ENCODE measurements around the gene TRIO. TPM values are rescaled to one million over a fixed set of nuclear protein-coding genes. Genes with fewer than 3 reads are reported as not detected.

Gene TRIO
- total RNA-seq, 4 donors from 2014 or later, result 21.2 to 105 (median 47.6) TPM

- Histone ChIP-seq H3K4me1 (peaks cover 0 to 60% (median 23%) of the 10 kb centered on the region in 3 donors), H3K27ac (no peak overlapping the region), H3K9me3 (no peaks in the 10 kb centered on the region), H3K27me3 (no peaks in the 10 kb centered on the region), H3K36me3 (no peaks in the 10 kb centered on the region), H3K4me3 (no peak overlapping the region)
- WGBS, 2 donors, result 86 to 89% methylated on average over 1 of the region's 1 CpG
- TF ChIP-seq POLR2A (IDR thresholded peaks at IDR 0.05) (no peak), CTCF (IDR thresholded peaks at IDR 0.05) (no peak)
- intact Hi-C loops (cut with DNase I), result no loop called here
- DNase-seq, result no peak
Observed at GRCh38 chr5:14175381-14175780, 32.2 kb downstream of the TRIO start.

DNA sequence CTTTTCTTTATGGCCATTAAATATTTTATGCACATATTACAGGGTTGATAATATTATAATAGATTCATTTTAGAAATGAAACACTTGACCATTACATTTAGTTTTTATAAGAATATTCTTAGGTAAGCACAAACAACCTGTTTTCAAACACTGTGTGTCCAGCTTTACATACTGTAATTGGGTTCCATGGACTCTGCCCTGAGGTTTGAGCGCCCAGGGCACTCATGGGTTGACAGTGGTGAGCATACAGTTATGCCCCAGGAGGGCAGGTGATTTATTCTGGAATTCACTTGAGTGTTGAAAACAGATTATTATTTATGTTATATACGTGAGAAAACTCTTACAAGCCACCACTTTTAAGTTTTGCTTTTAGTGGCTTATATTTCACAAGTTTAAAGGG, 33.7 kb downstream of the TRIO start:
- no peaks in the 10 kb centered on the region for H3K9me3 ChIP-seq
- H3K4me1 ChIP-seq, result peaks cover 0 to 54% (median 20%) of the 10 kb centered on the region in 3 donors
- WGBS, 2 donors, result 76 to 87% methylated on average over 2 of the region's 2 CpGs
- H3K36me3 ChIP-seq, result no peaks in the 10 kb centered on the region
- H3K27ac ChIP-seq, result no peak overlapping the region
- H3K27me3 ChIP-seq, result no peaks in the 10 kb centered on the region
- TF ChIP-seq CTCF (IDR thresholded peaks at IDR 0.05), result no peak
- no peak for TF ChIP-seq POLR2A (IDR thresholded peaks at IDR 0.05)
- intact Hi-C loops (cut with DNase I), result no loop called here
- DNase-seq, result no peak
- H3K4me3 ChIP-seq, result no peak overlapping the region

- intact Hi-C loops (cut with DNase I), result no loop called here
- Histone ChIP-seq H3K27me3 (no peaks in the 10 kb centered on the region), H3K4me3 (no peak overlapping the region), H3K9me3 (no peaks in the 10 kb centered on the region), H3K4me1 (peaks cover 0 to 54% (median 17%) of the 10 kb centered on the region in 3 donors), H3K27ac (no peak overlapping the region), H3K36me3 (no peaks in the 10 kb centered on the region)
- DNase-seq, result no peak
- 66 to 69% methylated on average over 2 to 3 of the region's 3 CpGs for WGBS, 2 donors
- TF ChIP-seq POLR2A (IDR thresholded peaks at IDR 0.05), result no peak
- TF ChIP-seq CTCF (IDR thresholded peaks at IDR 0.05), result no peak
Observed at GRCh38 chr5:14177634-14178033, 34.5 kb downstream of the TRIO start.

DNA sequence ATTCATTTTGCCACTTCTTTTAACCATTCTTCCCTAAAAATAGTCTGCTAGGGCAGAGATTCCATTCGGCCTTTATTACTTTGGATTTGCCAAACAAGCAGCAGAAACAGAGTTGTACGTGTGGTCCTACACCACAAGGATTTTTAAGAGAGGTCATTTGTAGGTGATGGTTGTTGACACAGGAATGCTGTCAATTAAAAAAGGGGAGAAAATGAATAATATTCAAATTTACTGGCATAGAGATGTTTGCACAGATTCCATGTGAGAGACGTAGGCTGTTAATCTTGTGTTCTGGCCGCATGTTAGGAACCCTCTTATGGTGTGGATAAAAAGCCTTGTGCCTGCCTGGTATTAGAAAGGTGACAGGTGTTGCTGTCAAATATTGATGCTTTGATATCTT, 34.9 kb downstream of the TRIO start:
- Histone ChIP-seq H3K27ac (peak overlapping the region in 2 of 4 donors; percentile 11 to 36), H3K4me1 (peaks cover 0 to 54% (median 20%) of the 10 kb centered on the region in 3 donors), H3K27me3 (no peaks in the 10 kb centered on the region), H3K36me3 (no peaks in the 10 kb centered on the region), H3K4me3 (no peak overlapping the region), H3K9me3 (no peaks in the 10 kb centered on the region)
- DNase-seq, result no peak
- 76 to 77% methylated on average over 4 of the region's 4 CpGs for WGBS, 2 donors
- intact Hi-C loops (cut with DNase I), result no loop called here
- TF ChIP-seq CTCF (IDR thresholded peaks at IDR 0.05), result no peak
- TF ChIP-seq POLR2A (IDR thresholded peaks at IDR 0.05), result no peak

DNA sequence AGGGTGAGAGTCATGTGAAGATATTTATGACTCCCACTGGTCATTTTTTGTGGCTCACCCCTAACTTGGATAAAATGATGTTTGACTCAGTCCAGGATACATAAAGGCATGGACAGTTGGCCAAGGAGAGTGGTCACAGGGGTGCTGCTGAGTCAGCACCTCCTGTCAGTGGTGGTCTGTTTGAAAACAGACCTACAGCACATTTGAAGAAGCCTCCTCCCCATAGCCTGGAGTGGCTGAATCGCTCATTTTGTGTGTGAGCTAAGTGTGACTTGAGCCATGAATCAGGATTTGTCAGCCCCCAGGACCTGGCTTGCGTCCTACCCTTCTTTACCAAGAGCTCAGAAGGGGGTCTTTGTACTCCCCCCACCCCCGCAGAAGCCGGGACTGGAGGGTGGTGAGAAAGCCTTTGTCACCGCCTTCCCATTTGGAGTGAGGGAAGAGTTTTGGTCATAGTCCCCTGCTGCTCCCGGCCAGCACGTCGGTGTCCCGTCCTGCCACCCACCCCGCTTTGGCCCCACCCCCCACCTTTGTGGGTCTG, 35.6 kb downstream of the TRIO start:
- no peak for DNase-seq
- whole genome bisulfite sequencing, 2 donors, result 70 to 74% methylated on average over 6 to 7 of the region's 10 CpGs
- Histone ChIP-seq H3K4me1 (peaks cover 0 to 54% (median 16%) of the 10 kb centered on the region in 3 donors), H3K27ac (peak overlapping the region in 2 of 4 donors; percentile 13 to 36), H3K36me3 (no peaks in the 10 kb centered on the region), H3K27me3 (no peaks in the 10 kb centered on the region), H3K4me3 (no peak overlapping the region), H3K9me3 (no peaks in the 10 kb centered on the region)
- intact Hi-C loops (cut with DNase I), result no loop called here
- no peak for TF ChIP-seq POLR2A (IDR thresholded peaks at IDR 0.05)
- TF ChIP-seq CTCF (IDR thresholded peaks at IDR 0.05), result no peak
